CD14-positive monocyte (primary cell): ENCODE data around the gene RABGAP1. TPM values are rescaled to one million over a fixed set of nuclear protein-coding genes. Genes with fewer than 3 reads are reported as not detected.

Experiments used
- DNase-seq, 3 donors: peaks; one replicate each; pipeline ENCODE4 v3.0.0-alpha.2; 2011 to 2022
- H2AFZ ChIP-seq: 2 replicates; pipeline ENCODE4 v1.6.0; 2012; ENCODE audit warnings: mild to moderate bottlenecking, low read depth, low read length, inconsistent platforms; ENCODE audit not compliant: insufficient read depth, poor library complexity, severe bottlenecking
- H3K27ac ChIP-seq, 2 donors: 1 replicate in 1 of 2; 2 replicates in 1 of 2; pipeline ENCODE4 v1.5.1; 2012 to 2013; ENCODE audit warnings: low read length in 2 of 2, control low read depth in 1 of 2, inconsistent platforms in 1 of 2, low read depth in 1 of 2, mild to moderate bottlenecking in 1 of 2
- H3K27me3 ChIP-seq, 2 donors: one replicate each; pipeline versions ENCODE4 v1.6.0 to v1.6.1; 2011 to 2013; ENCODE audit warnings: low read length in 2 of 2; ENCODE audit not compliant: control insufficient read depth in 2 of 2, insufficient read depth in 2 of 2
- H3K36me3 ChIP-seq, 2 donors: replicated peaks in 1 of 2; 1 replicate in 1 of 2; 2 replicates in 1 of 2; pipeline versions ENCODE4 v1.5.1 to v1.6.1; 2012 to 2013; ENCODE audit warnings: low read length in 2 of 2, control low read depth in 1 of 2, inconsistent platforms in 1 of 2, mild to moderate bottlenecking in 1 of 2; ENCODE audit not compliant: insufficient read depth in 2 of 2, control insufficient read depth in 1 of 2
- H3K4me1 ChIP-seq, 2 donors: 1 replicate in 1 of 2; 2 replicates in 1 of 2; pipeline versions ENCODE4 v1.5.1 to v1.6.1; 2012 to 2013; ENCODE audit warnings: low read length in 2 of 2, control low read depth in 1 of 2, inconsistent platforms in 1 of 2, mild to moderate bottlenecking in 1 of 2, moderate library complexity in 1 of 2; ENCODE audit not compliant: insufficient read depth in 2 of 2, control insufficient read depth in 1 of 2
- H3K4me2 ChIP-seq: replicated peaks from 2 replicates; pipeline ENCODE3; 2012; ENCODE audit warnings: low read length, moderate library complexity, mild to moderate bottlenecking; ENCODE audit not compliant: poor library complexity, severe bottlenecking; ENCODE audit errors: extremely low read depth
- H3K4me3 ChIP-seq, 3 experiments: fragments of 200-600 bp in 1 of 3; sonication (generic) in 1 of 3; replicated peaks in 1 of 3; 1 replicate in 2 of 3; 2 replicates in 1 of 3; pipeline ENCODE4 v1.5.1; 2011 to 2013; ENCODE audit warnings: low read length in 3 of 3, mild to moderate bottlenecking in 3 of 3, control low read depth in 2 of 3, low read depth in 2 of 3, inconsistent platforms in 1 of 3, moderate library complexity in 1 of 3
- H3K79me2 ChIP-seq: 2 replicates; pipeline ENCODE4 v1.6.0; 2012; ENCODE audit warnings: mild to moderate bottlenecking, control low read depth, inconsistent platforms, low read length, moderate library complexity; ENCODE audit not compliant: insufficient read depth
- H3K9ac ChIP-seq: 2 replicates; pipeline ENCODE4 v1.6.0; 2017; ENCODE audit warnings: low read length, mild to moderate bottlenecking; ENCODE audit not compliant: insufficient read depth, poor library complexity, severe bottlenecking
- H3K9me3 ChIP-seq, 2 donors: replicated peaks in 1 of 2; 1 replicate in 1 of 2; 2 replicates in 1 of 2; pipeline versions ENCODE4 v1.5.1 to v1.6.1; 2012 to 2013; ENCODE audit warnings: low read length in 2 of 2, control low read depth in 1 of 2; ENCODE audit not compliant: control insufficient read depth in 1 of 2, insufficient read depth in 1 of 2
- H4K20me1 ChIP-seq: 2 replicates; pipeline ENCODE4 v1.6.0; 2012; ENCODE audit warnings: mild to moderate bottlenecking, low read length, control low read depth, moderate library complexity; ENCODE audit not compliant: insufficient read depth
- H3K27ac Mint-ChIP-seq, 7 donors: one replicate each; pipeline ENCODE4 v1.8.0; 2020; ENCODE audit warnings: mild to moderate bottlenecking in 7 of 7, mixed read lengths in 7 of 7, moderate library complexity in 6 of 7, inconsistent platforms in 2 of 7
- H3K27me3 Mint-ChIP-seq, 3 donors: one replicate each; pipeline ENCODE4 v1.8.0; 2021 to 2022; ENCODE audit warnings: low read depth in 3 of 3, mild to moderate bottlenecking in 3 of 3, mixed read lengths in 3 of 3, moderate library complexity in 3 of 3, inconsistent platforms in 1 of 3
- H3K36me3 Mint-ChIP-seq, 2 donors: one replicate each; pipeline ENCODE4 v1.8.0; 2020; ENCODE audit warnings: mixed read lengths in 2 of 2, inconsistent platforms in 1 of 2, mild to moderate bottlenecking in 1 of 2
- H3K4me1 Mint-ChIP-seq: one replicate; pipeline ENCODE4 v1.8.0; 2020; ENCODE audit warnings: mild to moderate bottlenecking, mixed read lengths
- H3K4me3 Mint-ChIP-seq, 2 donors: one replicate each; pipeline ENCODE4 v1.8.0; 2020; ENCODE audit warnings: mild to moderate bottlenecking in 2 of 2, mixed read lengths in 2 of 2, moderate library complexity in 1 of 2
- H3K9me3 Mint-ChIP-seq, 7 donors: one replicate each; pipeline ENCODE4 v1.8.0; 2020 to 2022; ENCODE audit warnings: mixed read lengths in 7 of 7, mild to moderate bottlenecking in 6 of 7, moderate library complexity in 6 of 7, inconsistent platforms in 2 of 7
- CTCF ChIP-seq: fragments of 200-600 bp; IDR thresholded peaks from one replicate; pipeline ENCODE4 v1.8.0; 2022; ENCODE audit warnings: antibody characterized with exemption, mild to moderate bottlenecking
- WGBS: methylation state at CpG from one replicate; pipeline ENCODE4 v1.1.5; 2013; ENCODE audit warnings: missing lambda C conversion rate; ENCODE audit not compliant: insufficient coverage; 5-methylcytosine and 5-hydroxymethylcytosine counted together
- intact Hi-C, 2 donors: fragments of 100-400 bp; cut with micrococcal nuclease; formaldehyde crosslinking; loops; one replicate each; pipeline versions ENCODE4 v1.15.0 to v1.15.1; 2023
- polyA plus RNA-seq, 3 donors: library from polyadenylated mRNA; depleted of rRNA in 1 of 3; unstranded in 2 of 3; stranded (reverse) in 1 of 3; fragments of 300-500 nt in 2 of 3; fragments of >200 nt in 1 of 3; fragmentation: Illumina TruSeq in 2 of 3; gene quantifications; 1 replicate in 2 of 3; 2 replicates in 1 of 3; pipeline ENCODE4 v1.2.3, GENCODE V29; 2012 to 2021

RABGAP1 gene
- polyA plus RNA-seq, 3 donors: 14.7 to 24.1 (median 19.3) TPM

GRCh38 chr9:123093141-123093540 is 152.3 kb downstream of the RABGAP1 start:
- Histone ChIP-seq H3K4me1 (no peaks in the 10 kb centered on the region), H3K27ac (no peak overlapping the region), H3K4me2 (no peak overlapping the region), H3K36me3 (peaks cover 91 to 98% of the 10 kb centered on the region in 2 donors), H3K79me2 (no peaks in the 10 kb centered on the region), H2AFZ (no peak overlapping the region), H3K27me3 (no peaks in the 10 kb centered on the region), H3K9ac (no peak overlapping the region), H4K20me1 (no peaks in the 10 kb centered on the region), H3K4me3 (no peak overlapping the region), H3K9me3 (no peaks in the 10 kb centered on the region)
- Mint-ChIP-seq H3K4me1 (no peaks in the 10 kb centered on the region), H3K27ac (no peak overlapping the region), H3K9me3 (no peaks in the 10 kb centered on the region), H3K27me3 (no peaks in the 10 kb centered on the region), H3K36me3 (peaks cover 85 to 94% of the 10 kb centered on the region in 2 donors), H3K4me3 (no peak overlapping the region)
- TF ChIP-seq CTCF: no peak
- 100% methylated on average over 2 of the region's 3 CpGs for WGBS
- intact Hi-C loops: no loop called here
- no peak for DNase-seq

GRCh38 chr9:123096987-123097386 is 156.2 kb downstream of the RABGAP1 start:
- Mint-ChIP-seq H3K27me3 (no peaks in the 10 kb centered on the region), H3K9me3 (no peaks in the 10 kb centered on the region), H3K4me3 (no peak overlapping the region), H3K27ac (no peak overlapping the region), H3K36me3 (peaks cover 84 to 91% of the 10 kb centered on the region in 2 donors), H3K4me1 (no peaks in the 10 kb centered on the region)
- H3K79me2 ChIP-seq: no peaks in the 10 kb centered on the region
- no peak for TF ChIP-seq CTCF
- no peaks in the 10 kb centered on the region for H3K27me3 ChIP-seq
- peaks cover 84 to 98% of the 10 kb centered on the region in 2 donors for H3K36me3 ChIP-seq
- H3K4me1 ChIP-seq: no peaks in the 10 kb centered on the region
- H4K20me1 ChIP-seq: no peaks in the 10 kb centered on the region
- intact Hi-C loops: no loop called here
- H3K4me3 ChIP-seq: no peak overlapping the region
- no peak overlapping the region for H2AFZ ChIP-seq
- no peaks in the 10 kb centered on the region for H3K9me3 ChIP-seq
- no CpG with 5 or more reads among the region's 3 CpGs for WGBS
- DNase-seq: no peak
- H3K4me2 ChIP-seq: no peak overlapping the region
- H3K9ac ChIP-seq: no peak overlapping the region
- no peak overlapping the region for H3K27ac ChIP-seq
